Smooth muscle cell of bladder (primary cell): Measurements from ENCODE around the gene BTBD6. TPM values are rescaled to one million over a fixed set of nuclear protein-coding genes. Genes with fewer than 3 reads are reported as not detected.

Experiments used
- total RNA-seq: library from RNA; depleted of rRNA; stranded (reverse); fragments of >200 nt; gene quantifications from 2 replicates; pipeline ENCODE4 v1.2.3, GENCODE V29; 2014

BTBD6 gene
- 31.9 and 41.1 TPM in 2 replicates for total RNA-seq

GRCh38 chr14:105248368-105249181, at the start of gene BTBD6:
Gene BTBD6, plus strand, starts transcription at chr14:105248533. Its CDS starts 179 bp downstream, at chr14:105248712.

Other genes with a start within 250 kb of the BTBD6 start
- gene CDCA4, start 227.4 kb upstream of the BTBD6 start, total RNA-seq = 6.7 and 8.3 TPM in 2 replicates
- under 0.01 and 0.55 TPM in 2 replicates for gene GPR132, start 183.1 kb upstream of the BTBD6 start, total RNA-seq
- gene JAG2, start 79.8 kb upstream of the BTBD6 start, total RNA-seq = 0.57 and 1.2 TPM in 2 replicates
- gene NUDT14, start 67.2 kb upstream of the BTBD6 start, total RNA-seq = 10.7 and 12.8 TPM in 2 replicates
- 32.6 and 34.5 TPM in 2 replicates for gene BRF1, start 52.5 kb downstream of the BTBD6 start, total RNA-seq
- gene PACS2, start 66.2 kb downstream of the BTBD6 start, total RNA-seq = 32.7 and 48.3 TPM in 2 replicates
- gene TEX22, start 150.0 kb downstream of the BTBD6 start, total RNA-seq = 0.37 and 0.43 TPM in 2 replicates
- gene MTA1, start 171.3 kb downstream of the BTBD6 start, total RNA-seq = 26.2 and 35.8 TPM in 2 replicates
- gene CRIP2, start 226.3 kb downstream of the BTBD6 start, total RNA-seq = 22.7 and 23.2 TPM in 2 replicates
- gene CRIP1, start 238.4 kb downstream of the BTBD6 start, total RNA-seq = 2.0 and 3.3 TPM in 2 replicates
- 1.8 and 2.3 TPM in 2 replicates for gene TEDC1, start 242.7 kb downstream of the BTBD6 start, total RNA-seq